Measurements from ENCODE around the gene PPP1R12B.
"Not testable (repeated sequence)": the region's sequence is repeated elsewhere in the genome, so short reads cannot be mapped to it uniquely, and the experiment has no call there.

Gene PPP1R12B

GRCh38 chr1:202556037-202556436 lies 207.5 kb downstream of the PPP1R12B start:
- H2AK5ac ChIP-seq (ENCODE audit: low read depth, low read length); H3K36me3 ChIP-seq (replicated peaks in 1 of 2; ENCODE audit: control insufficient read depth in 2 of 2, insufficient read depth in 2 of 2, low read length in 2 of 2); H4K91ac ChIP-seq (ENCODE audit: low read depth, low read length, poor library complexity); H3K23ac ChIP-seq (ENCODE audit: low read depth, low read length, poor library complexity); H2BK120ac ChIP-seq (ENCODE audit: low read depth, low read length); H2AFZ ChIP-seq (ENCODE audit: low read length); DNase-seq (ENCODE audit: low spot score); H2BK5ac ChIP-seq (ENCODE audit: low read length); H3K4me1 ChIP-seq (ENCODE audit: control insufficient read depth in 2 of 2, insufficient read depth in 1 of 2, low read depth in 1 of 2, low read length in 2 of 2); H3K27ac ChIP-seq (replicated peaks; ENCODE audit: low read length); H2BK12ac ChIP-seq (ENCODE audit: low read length); H3K4ac ChIP-seq (ENCODE audit: low read length); H3K79me1 ChIP-seq (ENCODE audit: low read depth, low read length); H3K9ac ChIP-seq (ENCODE audit: low read depth, low read length, poor library complexity); H3K14ac ChIP-seq (ENCODE audit: low read length); H2BK15ac ChIP-seq (ENCODE audit: low read length); H3K4me3 ChIP-seq (ENCODE audit: low read length in 2 of 2); H3K18ac ChIP-seq (ENCODE audit: low read length); H3K4me2 ChIP-seq (ENCODE audit: insufficient read depth, low read length, poor library complexity, severe bottlenecking); H3K27me3 ChIP-seq (ENCODE audit: control insufficient read depth in 3 of 3, insufficient read depth in 3 of 3, low read depth in 1 of 3, low read length in 3 of 3); H3K9me3 ChIP-seq (replicated peaks in 1 of 2; ENCODE audit: control insufficient read depth in 2 of 2, insufficient read depth in 1 of 2, low read depth in 1 of 2, low read length in 2 of 2); H4K8ac ChIP-seq (ENCODE audit: low read depth, low read length): not testable (repeated sequence)
- WGBS, 2 donors (ENCODE audit: extremely low coverage in 2 of 2, insufficient read length in 2 of 2, insufficient replicate concordance in 1 of 2), result no CpG with 5 or more reads among the region's 4 CpGs

GRCh38 chr1:202557662-202558061 lies 209.2 kb downstream of the PPP1R12B start:
- H3K9ac ChIP-seq (ENCODE audit: low read depth, low read length, poor library complexity); H3K4ac ChIP-seq (ENCODE audit: low read length); H3K14ac ChIP-seq (ENCODE audit: low read length); H3K18ac ChIP-seq (ENCODE audit: low read length); H3K9me3 ChIP-seq (replicated peaks in 1 of 2; ENCODE audit: control insufficient read depth in 2 of 2, insufficient read depth in 1 of 2, low read depth in 1 of 2, low read length in 2 of 2); DNase-seq (ENCODE audit: low spot score); H2AFZ ChIP-seq (ENCODE audit: low read length); H2BK15ac ChIP-seq (ENCODE audit: low read length); H3K4me1 ChIP-seq (ENCODE audit: control insufficient read depth in 2 of 2, insufficient read depth in 1 of 2, low read depth in 1 of 2, low read length in 2 of 2); H3K79me1 ChIP-seq (ENCODE audit: low read depth, low read length); H3K27me3 ChIP-seq (ENCODE audit: control insufficient read depth in 3 of 3, insufficient read depth in 3 of 3, low read depth in 1 of 3, low read length in 3 of 3); H3K4me2 ChIP-seq (ENCODE audit: insufficient read depth, low read length, poor library complexity, severe bottlenecking); H3K4me3 ChIP-seq (ENCODE audit: low read length in 2 of 2); H3K27ac ChIP-seq (replicated peaks; ENCODE audit: low read length); H2BK5ac ChIP-seq (ENCODE audit: low read length); H2BK12ac ChIP-seq (ENCODE audit: low read length); H3K23ac ChIP-seq (ENCODE audit: low read depth, low read length, poor library complexity); H2BK120ac ChIP-seq (ENCODE audit: low read depth, low read length); H2AK5ac ChIP-seq (ENCODE audit: low read depth, low read length); H3K36me3 ChIP-seq (replicated peaks in 1 of 2; ENCODE audit: control insufficient read depth in 2 of 2, insufficient read depth in 2 of 2, low read length in 2 of 2); H4K91ac ChIP-seq (ENCODE audit: low read depth, low read length, poor library complexity); H4K8ac ChIP-seq (ENCODE audit: low read depth, low read length): not testable (repeated sequence)
- WGBS, 2 donors (ENCODE audit: extremely low coverage in 2 of 2, insufficient read length in 2 of 2, insufficient replicate concordance in 1 of 2), result no CpG with 5 or more reads among the region's 1 CpG

GRCh38 chr1:202561240-202561639 lies 212.7 kb downstream of the PPP1R12B start:
- DNase-seq (ENCODE audit: low spot score), result no peak
- WGBS, 2 donors (ENCODE audit: extremely low coverage in 2 of 2, insufficient read length in 2 of 2, insufficient replicate concordance in 1 of 2), result no CpG with 5 or more reads among the region's 1 CpG
- no peak overlapping the region for H4K8ac ChIP-seq (ENCODE audit: low read depth, low read length)

DNA sequence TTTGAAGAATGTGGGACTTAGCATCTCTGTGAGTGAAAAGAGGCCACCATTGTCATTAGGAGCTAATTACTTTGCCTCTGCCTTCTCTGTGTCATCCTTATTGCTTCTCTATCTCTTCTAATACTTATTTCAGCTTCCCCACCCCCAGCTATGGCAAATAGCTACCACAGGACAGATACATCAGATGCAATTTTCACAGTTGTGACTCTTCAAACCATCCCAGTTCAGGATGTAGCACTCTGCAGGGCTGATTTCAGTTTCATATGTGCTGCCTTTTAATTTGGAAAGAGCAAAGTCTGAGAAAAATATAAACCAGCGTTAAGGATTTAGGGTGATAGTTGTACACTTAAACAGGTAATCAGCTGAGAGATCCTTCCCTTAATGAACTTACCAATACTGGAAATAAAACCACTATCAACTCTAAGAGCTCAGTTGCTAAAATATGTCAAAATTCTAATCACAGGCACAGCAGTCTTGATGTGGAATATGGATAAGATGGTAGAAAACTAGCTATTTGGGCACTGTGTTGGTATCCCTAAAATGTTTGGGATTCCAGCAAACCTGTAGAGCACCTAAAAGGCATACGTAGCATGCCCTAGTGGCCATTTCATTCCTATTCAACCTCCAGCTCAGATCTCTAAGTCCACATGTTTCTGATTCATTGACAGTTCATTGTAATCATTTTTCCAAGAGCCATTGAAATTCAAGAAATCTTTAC lies 213.4 kb downstream of the PPP1R12B start:
- Histone ChIP-seq H3K36me3 (replicated peaks in 1 of 2; ENCODE audit: control insufficient read depth in 2 of 2, insufficient read depth in 2 of 2, low read length in 2 of 2) (no peaks in the 10 kb centered on the region), H3K27ac (replicated peaks; ENCODE audit: low read length) (no peak overlapping the region), H2BK120ac (ENCODE audit: low read depth, low read length) (no peak overlapping the region), H3K9me3 (replicated peaks in 1 of 2; ENCODE audit: control insufficient read depth in 2 of 2, insufficient read depth in 1 of 2, low read depth in 1 of 2, low read length in 2 of 2) (no peaks in the 10 kb centered on the region), H3K4ac (ENCODE audit: low read length) (no peak overlapping the region), H3K23ac (ENCODE audit: low read depth, low read length, poor library complexity) (no peak overlapping the region), H4K91ac (ENCODE audit: low read depth, low read length, poor library complexity) (no peak overlapping the region), H3K4me3 (ENCODE audit: low read length in 2 of 2) (no peak overlapping the region), H3K18ac (ENCODE audit: low read length) (no peak overlapping the region), H2BK12ac (ENCODE audit: low read length) (no peak overlapping the region), H3K14ac (ENCODE audit: low read length) (no peak overlapping the region), H3K27me3 (ENCODE audit: control insufficient read depth in 3 of 3, insufficient read depth in 3 of 3, low read depth in 1 of 3, low read length in 3 of 3) (no peaks in the 10 kb centered on the region), H4K8ac (ENCODE audit: low read depth, low read length) (no peak overlapping the region), H3K9ac (ENCODE audit: low read depth, low read length, poor library complexity) (no peak overlapping the region), H3K4me1 (ENCODE audit: control insufficient read depth in 2 of 2, insufficient read depth in 1 of 2, low read depth in 1 of 2, low read length in 2 of 2) (peaks cover 3% of the 10 kb centered on the region in 2 donors), H2AK5ac (ENCODE audit: low read depth, low read length) (no peak overlapping the region), H2AFZ (ENCODE audit: low read length) (no peak overlapping the region), H3K79me1 (ENCODE audit: low read depth, low read length) (no peaks in the 10 kb centered on the region), H2BK5ac (ENCODE audit: low read length) (no peak overlapping the region), H3K4me2 (ENCODE audit: insufficient read depth, low read length, poor library complexity, severe bottlenecking) (no peak overlapping the region), H2BK15ac (ENCODE audit: low read length) (no peak overlapping the region)
- no CpG with 5 or more reads among the region's 2 CpGs for WGBS, 2 donors (ENCODE audit: extremely low coverage in 2 of 2, insufficient read length in 2 of 2, insufficient replicate concordance in 1 of 2)
- DNase-seq (ENCODE audit: low spot score), result no peak

More at GRCh38 chr1:202561240-202561639, 212.7 kb downstream of the PPP1R12B start:
- Histone ChIP-seq H3K9me3 (replicated peaks in 1 of 2; ENCODE audit: control insufficient read depth in 2 of 2, insufficient read depth in 1 of 2, low read depth in 1 of 2, low read length in 2 of 2) (no peaks in the 10 kb centered on the region), H3K4ac (ENCODE audit: low read length) (no peak overlapping the region), H3K4me1 (ENCODE audit: control insufficient read depth in 2 of 2, insufficient read depth in 1 of 2, low read depth in 1 of 2, low read length in 2 of 2) (peaks cover 3% of the 10 kb centered on the region in 2 donors), H3K18ac (ENCODE audit: low read length) (no peak overlapping the region), H3K4me3 (ENCODE audit: low read length in 2 of 2) (no peak overlapping the region), H3K36me3 (replicated peaks in 1 of 2; ENCODE audit: control insufficient read depth in 2 of 2, insufficient read depth in 2 of 2, low read length in 2 of 2) (no peaks in the 10 kb centered on the region), H2AK5ac (ENCODE audit: low read depth, low read length) (no peak overlapping the region), H3K9ac (ENCODE audit: low read depth, low read length, poor library complexity) (no peak overlapping the region), H3K4me2 (ENCODE audit: insufficient read depth, low read length, poor library complexity, severe bottlenecking) (no peak overlapping the region), H2BK12ac (ENCODE audit: low read length) (no peak overlapping the region), H3K23ac (ENCODE audit: low read depth, low read length, poor library complexity) (no peak overlapping the region), H2BK5ac (ENCODE audit: low read length) (no peak overlapping the region), H2BK120ac (ENCODE audit: low read depth, low read length) (no peak overlapping the region), H3K79me1 (ENCODE audit: low read depth, low read length) (no peaks in the 10 kb centered on the region), H2BK15ac (ENCODE audit: low read length) (no peak overlapping the region), H3K14ac (ENCODE audit: low read length) (no peak overlapping the region), H3K27me3 (ENCODE audit: control insufficient read depth in 3 of 3, insufficient read depth in 3 of 3, low read depth in 1 of 3, low read length in 3 of 3) (no peaks in the 10 kb centered on the region), H4K91ac (ENCODE audit: low read depth, low read length, poor library complexity) (no peak overlapping the region), H3K27ac (replicated peaks; ENCODE audit: low read length) (no peak overlapping the region), H2AFZ (ENCODE audit: low read length) (no peak overlapping the region)

Measured in neuronal stem cell (in vitro differentiated cells).